Cardiac fibroblast (primary cell): ENCODE results near the gene SLC1A2.

ENCODE experiments used
- DNase-seq, 2 donors: peaks; one replicate each; pipeline versions ENCODE4 v3.0.0 to v3.0.0-alpha.2; 2010; ENCODE audit warnings: low read depth in 2 of 2
- H3K4me3 ChIP-seq, 2 donors: replicated peaks in 1 of 2; 1 replicate in 1 of 2; 2 replicates in 1 of 2; pipeline ENCODE4 v1.5.1; 2011; ENCODE audit warnings: low read depth in 2 of 2, low read length in 2 of 2, mild to moderate bottlenecking in 2 of 2, moderate library complexity in 1 of 2
- CTCF ChIP-seq: IDR thresholded peaks from one replicate; pipeline ENCODE4 v1.5.1; 2011; ENCODE audit warnings: low read depth, mild to moderate bottlenecking, low read length, inconsistent platforms

SLC1A2 gene

DNA sequence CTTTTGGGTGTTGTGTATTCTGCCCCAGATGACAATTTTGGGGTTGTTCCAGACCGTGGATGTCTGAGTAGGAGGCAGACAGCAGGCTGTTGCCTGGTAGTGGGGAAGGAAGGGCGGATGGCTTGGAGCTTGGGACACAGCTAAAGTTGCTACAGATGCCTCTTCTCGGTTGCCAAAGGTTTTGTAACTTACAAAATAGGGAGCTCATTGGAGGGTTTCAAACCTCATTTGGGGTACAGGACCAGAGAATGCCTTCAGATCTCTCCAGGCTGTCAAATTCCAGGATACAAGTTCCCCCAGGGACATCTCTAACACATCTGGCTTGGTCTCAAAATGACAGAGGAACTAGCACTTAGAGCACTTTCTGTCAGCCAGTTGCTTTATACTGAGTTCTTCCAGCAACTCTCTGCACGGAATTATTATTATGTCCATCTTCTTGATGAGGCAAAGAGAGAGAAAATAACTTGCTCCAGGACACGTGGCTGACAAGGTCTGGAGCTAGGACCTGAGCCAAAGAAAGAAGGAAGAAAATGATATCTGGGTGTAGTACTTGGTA is 56.0 kb downstream of the SLC1A2 start:
- DNase-seq: peak in 1 of 2 donors; percentile 29
- no peak overlapping the region for H3K4me3 ChIP-seq
- no peak for TF ChIP-seq CTCF

DNA sequence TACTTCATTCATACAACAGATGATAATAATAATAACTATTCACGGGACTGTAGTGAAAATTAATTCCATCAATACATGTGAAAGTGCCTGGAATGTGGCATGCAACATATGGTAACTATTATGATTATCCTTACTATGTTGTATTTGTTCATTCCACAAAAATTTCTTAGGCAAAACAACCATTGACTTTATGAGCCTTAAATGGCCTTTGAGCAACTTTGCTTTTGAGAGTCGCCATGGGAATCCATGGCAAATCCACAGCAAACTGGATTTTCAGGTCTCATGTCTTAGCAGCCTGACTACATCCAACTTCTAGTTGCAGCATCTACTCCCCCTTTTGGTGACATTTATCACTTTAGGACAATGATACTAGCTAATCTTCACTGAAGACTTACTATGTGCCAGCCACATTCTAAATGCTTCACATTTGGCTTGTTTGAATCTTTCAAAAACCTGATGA is 56.8 kb downstream of the SLC1A2 start:
- no peak for DNase-seq

GRCh38 chr11:35360055-35360530 is 59.3 kb downstream of the SLC1A2 start:
- no peak for DNase-seq
- H3K4me3 ChIP-seq: no peak overlapping the region
- TF ChIP-seq CTCF: no peak

More for the DNA sequence above, 56.8 kb downstream of the SLC1A2 start:
- no peak for TF ChIP-seq CTCF
- H3K4me3 ChIP-seq: no peak overlapping the region

GRCh38 chr11:35359321-35360054 is 59.9 kb downstream of the SLC1A2 start:
- no peak overlapping the region for H3K4me3 ChIP-seq
- no peak for TF ChIP-seq CTCF
- no peak for DNase-seq

GRCh38 chr11:35358391-35358790 is 61.0 kb downstream of the SLC1A2 start:
- no peak for DNase-seq
- no peak for TF ChIP-seq CTCF
- H3K4me3 ChIP-seq: no peak overlapping the region

- DNase-seq: peak in 1 of 2 donors; percentile 40
- H3K4me3 ChIP-seq: no peak overlapping the region
- TF ChIP-seq CTCF: no peak
Measured at GRCh38 chr11:35357923-35358322, 61.4 kb downstream of the SLC1A2 start.
